ENCODE data around the gene RAB20.

GRCh38 chr13:110509478-110509926 lies 52.0 kb downstream of the RAB20 start:
- TF ChIP-seq EZH2 (IDR thresholded peaks at IDR 0.05; ENCODE audit: borderline replicate concordance, insufficient read depth, low read depth, low read length, poor library complexity, severe bottlenecking) (no peak), CTCF (IDR thresholded peaks at IDR 0.05) (no peak)
